ENCODE data around the gene KYAT1. TPM values are rescaled to one million over a fixed set of nuclear protein-coding genes. Genes with fewer than 3 reads are reported as not detected.

Gene KYAT1
- total RNA-seq, 3 donors from 2014 or later: 1.9 to 6.4 (median 2.9) TPM

DNA sequence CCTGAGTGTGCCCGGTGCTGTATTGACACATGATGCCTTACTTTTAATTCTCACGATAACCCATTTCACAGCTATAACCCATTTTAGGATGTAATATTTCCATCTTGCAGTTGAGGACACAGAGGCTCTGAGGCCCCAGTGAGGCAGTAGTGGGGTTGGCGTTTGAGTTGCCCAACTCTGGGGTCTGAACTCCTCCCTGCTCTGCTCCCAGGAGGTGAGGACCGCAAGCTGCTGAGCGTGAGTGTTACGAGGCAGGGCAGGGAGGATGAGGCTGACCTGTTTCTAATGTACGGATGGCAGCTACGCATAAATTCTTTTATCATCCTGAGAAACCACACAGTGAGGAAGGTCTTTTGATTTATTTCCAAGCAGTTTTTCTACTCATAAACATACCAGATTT, 11.6 kb upstream of the KYAT1 start:
- Histone ChIP-seq H3K36me3 (ENCODE audit: low read depth) (no peaks in the 10 kb centered on the region), H3K9me3 (no peaks in the 10 kb centered on the region), H3K4me3 (no peak overlapping the region), H3K4me1 (ENCODE audit: low read depth) (peaks cover 21% of the 10 kb centered on the region)
- TF ChIP-seq, protein P1, sequence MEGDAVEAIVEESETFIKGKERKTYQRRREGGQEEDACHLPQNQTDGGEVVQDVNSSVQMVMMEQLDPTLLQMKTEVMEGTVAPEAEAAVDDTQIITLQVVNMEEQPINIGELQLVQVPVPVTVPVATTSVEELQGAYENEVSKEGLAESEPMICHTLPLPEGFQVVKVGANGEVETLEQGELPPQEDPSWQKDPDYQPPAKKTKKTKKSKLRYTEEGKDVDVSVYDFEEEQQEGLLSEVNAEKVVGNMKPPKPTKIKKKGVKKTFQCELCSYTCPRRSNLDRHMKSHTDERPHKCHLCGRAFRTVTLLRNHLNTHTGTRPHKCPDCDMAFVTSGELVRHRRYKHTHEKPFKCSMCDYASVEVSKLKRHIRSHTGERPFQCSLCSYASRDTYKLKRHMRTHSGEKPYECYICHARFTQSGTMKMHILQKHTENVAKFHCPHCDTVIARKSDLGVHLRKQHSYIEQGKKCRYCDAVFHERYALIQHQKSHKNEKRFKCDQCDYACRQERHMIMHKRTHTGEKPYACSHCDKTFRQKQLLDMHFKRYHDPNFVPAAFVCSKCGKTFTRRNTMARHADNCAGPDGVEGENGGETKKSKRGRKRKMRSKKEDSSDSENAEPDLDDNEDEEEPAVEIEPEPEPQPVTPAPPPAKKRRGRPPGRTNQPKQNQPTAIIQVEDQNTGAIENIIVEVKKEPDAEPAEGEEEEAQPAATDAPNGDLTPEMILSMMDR (IDR thresholded peaks at IDR 0.05): no peak
- ATAC-seq (no peak), DNase-seq (no peak)
- intact Hi-C loops (cut with DNase I, micrococcal nuclease): no loop called here

DNA sequence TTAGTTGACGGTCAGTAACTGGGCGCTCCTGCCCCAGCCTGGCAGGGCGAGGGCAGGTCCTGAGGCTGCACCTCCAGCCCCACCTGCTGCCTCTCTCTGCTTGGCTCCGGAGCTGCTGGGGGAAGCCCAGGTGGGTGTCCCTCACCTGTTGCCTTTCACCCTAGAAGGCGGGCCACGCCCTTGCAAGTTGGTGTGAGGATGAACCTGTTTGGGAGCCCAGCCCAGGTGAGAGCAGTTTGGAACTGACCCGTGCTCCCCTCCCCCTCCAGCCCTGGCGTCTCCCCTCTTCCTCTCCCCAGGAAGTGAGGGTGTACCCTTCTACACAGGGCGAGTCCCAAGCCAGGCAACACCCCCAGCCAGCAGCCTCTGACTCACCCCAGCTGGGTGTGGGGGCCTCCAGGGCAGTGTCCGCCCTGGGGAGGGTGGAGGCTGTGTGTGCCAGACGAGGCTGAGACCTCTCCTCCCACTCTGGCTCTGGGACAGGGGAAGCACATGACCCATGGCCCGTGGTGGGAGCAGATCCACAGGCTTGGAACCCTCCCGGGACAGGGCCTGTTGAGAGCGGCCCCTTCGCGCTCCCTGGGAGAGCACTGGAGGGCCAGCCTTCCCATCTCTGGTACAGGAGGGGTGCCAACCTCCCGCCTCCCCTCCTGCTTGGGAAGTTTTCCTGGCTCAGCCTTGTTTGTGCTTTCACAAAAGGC, 10.6 kb upstream of the KYAT1 start:
- H3K36me3 ChIP-seq (ENCODE audit: low read depth): no peaks in the 10 kb centered on the region

DNA sequence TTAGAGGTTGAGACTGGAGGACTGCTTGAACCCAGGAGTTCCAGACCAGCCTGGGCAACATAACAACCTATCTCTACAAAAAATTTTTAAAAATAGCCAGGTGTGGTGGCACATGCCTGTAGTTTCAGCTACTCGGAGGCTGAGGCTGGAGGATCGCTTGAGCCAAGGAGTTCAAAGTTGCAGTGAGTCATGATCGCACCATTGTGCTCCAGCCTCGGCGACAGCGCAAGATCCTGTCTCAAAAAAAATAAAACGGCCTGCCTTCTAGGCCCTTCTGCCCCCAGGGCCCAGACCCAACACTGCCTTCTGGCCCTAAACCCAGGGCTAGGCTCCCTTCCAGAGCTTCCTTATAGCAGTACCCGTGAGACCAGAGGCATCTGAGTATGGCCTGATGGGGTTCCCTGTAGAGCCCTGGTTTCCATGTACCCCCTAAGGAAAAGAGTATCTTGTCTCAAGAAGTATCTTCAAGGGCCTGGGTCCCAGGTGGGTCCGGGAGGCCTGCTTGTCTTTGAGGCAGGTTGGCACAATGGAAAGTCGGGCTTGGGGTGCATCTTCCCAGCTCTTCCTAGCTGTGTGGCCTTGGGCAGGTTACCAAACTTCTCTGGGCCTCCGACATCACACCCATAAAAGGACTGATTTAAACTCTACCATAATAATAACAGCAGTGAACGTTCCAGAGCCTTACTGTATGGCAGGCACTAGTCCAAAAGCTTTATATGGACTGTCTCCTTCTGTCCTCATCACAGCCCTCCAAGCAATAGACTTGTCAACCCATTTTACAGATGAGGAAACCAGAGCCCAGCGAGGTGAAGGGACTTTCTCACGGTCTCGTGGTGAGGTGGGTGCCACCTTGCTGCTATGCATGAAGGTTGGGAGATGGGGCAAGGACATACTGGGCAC, 9.8 kb upstream of the KYAT1 start:
- ATAC-seq: no peak
- no peaks in the 10 kb centered on the region for H3K9me3 ChIP-seq
- TF ChIP-seq, protein P1 (IDR thresholded peaks at IDR 0.05): no peak
- DNase-seq: no peak
- intact Hi-C loops (cut with DNase I, micrococcal nuclease): no loop called here
- H3K36me3 ChIP-seq (ENCODE audit: low read depth): no peaks in the 10 kb centered on the region
- no peak overlapping the region for H3K4me3 ChIP-seq
- peaks cover 25% of the 10 kb centered on the region for H3K4me1 ChIP-seq (ENCODE audit: low read depth)

More for the DNA sequence above, 10.6 kb upstream of the KYAT1 start:
- ATAC-seq (peak; percentile 98), DNase-seq (peak; percentile 81 to 91 (median 87))
- Histone ChIP-seq H3K4me1 (ENCODE audit: low read depth) (peaks cover 25% of the 10 kb centered on the region), H3K9me3 (no peaks in the 10 kb centered on the region), H3K4me3 (no peak overlapping the region)
- TF ChIP-seq, protein P1 (IDR thresholded peaks at IDR 0.05): no peak
- intact Hi-C loops (cut with DNase I, micrococcal nuclease): no loop called here

DNA sequence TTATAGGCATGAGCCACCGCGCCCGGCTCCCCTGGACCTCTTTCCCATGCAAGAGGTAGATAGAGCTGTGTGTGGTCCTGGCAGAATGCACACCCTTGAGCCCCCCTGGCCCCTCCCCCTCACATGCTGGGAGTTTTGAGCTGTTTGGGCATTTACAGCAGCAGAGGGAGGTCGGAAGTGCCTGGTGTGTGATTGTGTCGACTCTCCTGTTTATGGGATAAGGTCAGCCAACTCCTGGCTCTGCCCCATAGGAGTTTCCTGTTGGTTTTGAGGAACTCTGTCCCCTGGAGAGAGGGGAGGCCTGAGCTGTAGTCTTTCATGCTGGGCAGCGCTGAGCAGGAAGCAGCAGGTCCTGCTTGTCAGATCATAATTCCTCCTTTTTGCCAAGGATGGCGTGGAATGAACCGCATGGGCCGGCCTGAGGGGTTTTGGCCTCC, 6.2 kb upstream of the KYAT1 start:
- intact Hi-C loops (cut with DNase I, micrococcal nuclease): no loop called here
- TF ChIP-seq, protein P1 (IDR thresholded peaks at IDR 0.05): no peak

DNA sequence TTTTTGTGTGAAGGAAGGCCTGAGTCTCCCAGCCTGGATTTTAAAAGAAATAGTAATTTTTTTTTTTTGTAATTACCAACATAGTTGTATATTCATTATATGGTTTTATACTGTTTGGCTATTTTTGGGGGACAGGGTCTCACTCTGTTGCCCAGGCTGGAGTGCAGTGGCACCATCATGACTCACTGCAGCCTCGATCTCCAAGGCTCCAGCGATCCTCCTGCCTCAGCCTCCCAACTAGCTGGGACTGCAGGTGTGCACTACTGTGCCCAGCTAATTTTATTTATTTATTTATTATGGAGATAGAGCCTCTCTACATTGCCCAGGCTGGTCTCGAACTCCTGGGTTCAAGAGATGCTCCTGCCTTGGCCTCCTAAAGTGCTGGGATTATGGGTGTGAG, 5.3 kb upstream of the KYAT1 start:
- DNase-seq: no peak
- Histone ChIP-seq H3K4me1 (ENCODE audit: low read depth) (peaks cover 25% of the 10 kb centered on the region), H3K9me3 (no peaks in the 10 kb centered on the region), H3K4me3 (no peak overlapping the region), H3K36me3 (ENCODE audit: low read depth) (no peaks in the 10 kb centered on the region)
- intact Hi-C loops (cut with DNase I, micrococcal nuclease): no loop called here
- TF ChIP-seq, protein P1 (IDR thresholded peaks at IDR 0.05): no peak
- ATAC-seq: no peak

More for the DNA sequence above, 6.2 kb upstream of the KYAT1 start:
- Histone ChIP-seq H3K9me3 (no peaks in the 10 kb centered on the region), H3K4me3 (no peak overlapping the region), H3K4me1 (ENCODE audit: low read depth) (peaks cover 34% of the 10 kb centered on the region), H3K36me3 (ENCODE audit: low read depth) (no peaks in the 10 kb centered on the region)
- ATAC-seq (no peak), DNase-seq (no peak)

Measured in mucosa of descending colon (tissue), 3 donors.